ENCODE data around the gene C2orf66.

DNA sequence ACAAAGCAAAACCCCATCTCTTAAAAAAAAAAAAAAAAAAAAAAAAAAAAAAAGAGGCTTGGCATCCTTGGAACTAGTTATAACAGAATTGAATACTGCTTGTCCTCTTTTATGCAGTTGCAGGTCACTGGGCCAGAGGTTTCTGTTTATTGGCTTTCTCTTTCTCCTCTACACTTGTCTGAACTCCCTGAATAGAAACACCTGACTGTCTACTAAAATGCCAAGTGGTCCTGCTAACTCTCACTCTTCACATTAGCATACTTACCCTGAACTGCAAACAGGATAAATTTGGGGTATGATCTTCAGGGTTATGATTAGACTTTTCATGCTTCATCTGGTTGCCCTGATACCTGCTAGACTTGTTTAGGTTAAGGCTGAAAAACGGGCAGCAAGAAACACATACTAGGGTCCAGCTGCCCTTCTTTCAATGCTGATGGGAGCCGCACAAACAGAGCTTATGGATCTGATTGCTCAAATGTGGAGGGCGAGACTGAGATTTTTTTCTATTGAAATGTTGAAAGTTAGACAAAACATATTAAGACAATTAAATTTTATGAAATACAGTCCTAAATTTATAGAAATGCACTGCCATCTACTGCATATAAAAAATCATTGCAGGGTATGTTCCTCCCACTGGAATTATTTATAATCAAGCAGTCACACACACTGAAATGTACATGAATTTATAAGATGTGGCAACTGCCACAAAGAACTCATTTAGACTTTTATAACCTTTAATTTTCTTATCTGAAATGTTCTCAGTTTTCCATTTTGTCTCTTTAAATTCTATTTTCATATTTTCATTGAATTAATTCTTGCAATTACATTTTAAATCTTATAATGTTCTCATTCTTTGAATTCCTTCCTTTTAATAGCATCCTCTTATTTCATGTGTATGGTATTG lies 50.4 kb downstream of the C2orf66 start:
- TF ChIP-seq EZH2 (IDR thresholded peaks at IDR 0.05) (no peak), POLR2A (IDR thresholded peaks at IDR 0.05; ENCODE audit: borderline replicate concordance, extremely low read depth, insufficient read depth, insufficient read length) (no peak), SP1 (IDR thresholded peaks at IDR 0.05; ENCODE audit: low read depth) (no peak), SRF (IDR thresholded peaks at IDR 0.05; ENCODE audit: low read depth) (no peak), CEBPB (IDR thresholded peaks at IDR 0.05; ENCODE audit: low read depth) (no peak), YY1 (IDR thresholded peaks at IDR 0.05; ENCODE audit: extremely low read depth, insufficient replicate concordance, low read depth, low read length) (no peak), SIN3A (IDR thresholded peaks at IDR 0.05; ENCODE audit: low read depth) (no peak), TCF7L2 (IDR thresholded peaks at IDR 0.05; ENCODE audit: borderline replicate concordance, extremely low read depth, insufficient read depth, insufficient read length) (no peak), POLR2AphosphoS5 (IDR thresholded peaks at IDR 0.05; ENCODE audit: low read depth, low read length) (no peak), EGR1 (IDR thresholded peaks at IDR 0.05; ENCODE audit: low read depth) (no peak)
- TF ChIP-seq, protein P1, sequence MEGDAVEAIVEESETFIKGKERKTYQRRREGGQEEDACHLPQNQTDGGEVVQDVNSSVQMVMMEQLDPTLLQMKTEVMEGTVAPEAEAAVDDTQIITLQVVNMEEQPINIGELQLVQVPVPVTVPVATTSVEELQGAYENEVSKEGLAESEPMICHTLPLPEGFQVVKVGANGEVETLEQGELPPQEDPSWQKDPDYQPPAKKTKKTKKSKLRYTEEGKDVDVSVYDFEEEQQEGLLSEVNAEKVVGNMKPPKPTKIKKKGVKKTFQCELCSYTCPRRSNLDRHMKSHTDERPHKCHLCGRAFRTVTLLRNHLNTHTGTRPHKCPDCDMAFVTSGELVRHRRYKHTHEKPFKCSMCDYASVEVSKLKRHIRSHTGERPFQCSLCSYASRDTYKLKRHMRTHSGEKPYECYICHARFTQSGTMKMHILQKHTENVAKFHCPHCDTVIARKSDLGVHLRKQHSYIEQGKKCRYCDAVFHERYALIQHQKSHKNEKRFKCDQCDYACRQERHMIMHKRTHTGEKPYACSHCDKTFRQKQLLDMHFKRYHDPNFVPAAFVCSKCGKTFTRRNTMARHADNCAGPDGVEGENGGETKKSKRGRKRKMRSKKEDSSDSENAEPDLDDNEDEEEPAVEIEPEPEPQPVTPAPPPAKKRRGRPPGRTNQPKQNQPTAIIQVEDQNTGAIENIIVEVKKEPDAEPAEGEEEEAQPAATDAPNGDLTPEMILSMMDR (IDR thresholded peaks at IDR 0.05 in 2 of 3, conservative IDR thresholded peaks at IDR 0.05 in 1 of 3; ENCODE audit: borderline replicate concordance in 1 of 3, insufficient read depth in 1 of 3, low read depth in 2 of 3, low read length in 2 of 3), result peak in 2 of 3 experiments; percentile 38 to 52; a peak in 3 of 6 replicates
- TF ChIP-seq, protein P2, sequence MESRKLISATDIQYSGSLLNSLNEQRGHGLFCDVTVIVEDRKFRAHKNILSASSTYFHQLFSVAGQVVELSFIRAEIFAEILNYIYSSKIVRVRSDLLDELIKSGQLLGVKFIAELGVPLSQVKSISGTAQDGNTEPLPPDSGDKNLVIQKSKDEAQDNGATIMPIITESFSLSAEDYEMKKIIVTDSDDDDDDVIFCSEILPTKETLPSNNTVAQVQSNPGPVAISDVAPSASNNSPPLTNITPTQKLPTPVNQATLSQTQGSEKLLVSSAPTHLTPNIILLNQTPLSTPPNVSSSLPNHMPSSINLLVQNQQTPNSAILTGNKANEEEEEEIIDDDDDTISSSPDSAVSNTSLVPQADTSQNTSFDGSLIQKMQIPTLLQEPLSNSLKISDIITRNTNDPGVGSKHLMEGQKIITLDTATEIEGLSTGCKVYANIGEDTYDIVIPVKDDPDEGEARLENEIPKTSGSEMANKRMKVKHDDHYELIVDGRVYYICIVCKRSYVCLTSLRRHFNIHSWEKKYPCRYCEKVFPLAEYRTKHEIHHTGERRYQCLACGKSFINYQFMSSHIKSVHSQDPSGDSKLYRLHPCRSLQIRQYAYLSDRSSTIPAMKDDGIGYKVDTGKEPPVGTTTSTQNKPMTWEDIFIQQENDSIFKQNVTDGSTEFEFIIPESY (IDR thresholded peaks at IDR 0.05; ENCODE audit: extremely low read depth, insufficient replicate concordance, low read length), result no peak
- TF ChIP-seq, protein P3, sequence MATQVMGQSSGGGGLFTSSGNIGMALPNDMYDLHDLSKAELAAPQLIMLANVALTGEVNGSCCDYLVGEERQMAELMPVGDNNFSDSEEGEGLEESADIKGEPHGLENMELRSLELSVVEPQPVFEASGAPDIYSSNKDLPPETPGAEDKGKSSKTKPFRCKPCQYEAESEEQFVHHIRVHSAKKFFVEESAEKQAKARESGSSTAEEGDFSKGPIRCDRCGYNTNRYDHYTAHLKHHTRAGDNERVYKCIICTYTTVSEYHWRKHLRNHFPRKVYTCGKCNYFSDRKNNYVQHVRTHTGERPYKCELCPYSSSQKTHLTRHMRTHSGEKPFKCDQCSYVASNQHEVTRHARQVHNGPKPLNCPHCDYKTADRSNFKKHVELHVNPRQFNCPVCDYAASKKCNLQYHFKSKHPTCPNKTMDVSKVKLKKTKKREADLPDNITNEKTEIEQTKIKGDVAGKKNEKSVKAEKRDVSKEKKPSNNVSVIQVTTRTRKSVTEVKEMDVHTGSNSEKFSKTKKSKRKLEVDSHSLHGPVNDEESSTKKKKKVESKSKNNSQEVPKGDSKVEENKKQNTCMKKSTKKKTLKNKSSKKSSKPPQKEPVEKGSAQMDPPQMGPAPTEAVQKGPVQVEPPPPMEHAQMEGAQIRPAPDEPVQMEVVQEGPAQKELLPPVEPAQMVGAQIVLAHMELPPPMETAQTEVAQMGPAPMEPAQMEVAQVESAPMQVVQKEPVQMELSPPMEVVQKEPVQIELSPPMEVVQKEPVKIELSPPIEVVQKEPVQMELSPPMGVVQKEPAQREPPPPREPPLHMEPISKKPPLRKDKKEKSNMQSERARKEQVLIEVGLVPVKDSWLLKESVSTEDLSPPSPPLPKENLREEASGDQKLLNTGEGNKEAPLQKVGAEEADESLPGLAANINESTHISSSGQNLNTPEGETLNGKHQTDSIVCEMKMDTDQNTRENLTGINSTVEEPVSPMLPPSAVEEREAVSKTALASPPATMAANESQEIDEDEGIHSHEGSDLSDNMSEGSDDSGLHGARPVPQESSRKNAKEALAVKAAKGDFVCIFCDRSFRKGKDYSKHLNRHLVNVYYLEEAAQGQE (IDR thresholded peaks at IDR 0.05; ENCODE audit: low read depth), result no peak
- TF ChIP-seq, protein P4, sequence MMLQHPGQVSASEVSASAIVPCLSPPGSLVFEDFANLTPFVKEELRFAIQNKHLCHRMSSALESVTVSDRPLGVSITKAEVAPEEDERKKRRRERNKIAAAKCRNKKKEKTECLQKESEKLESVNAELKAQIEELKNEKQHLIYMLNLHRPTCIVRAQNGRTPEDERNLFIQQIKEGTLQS (IDR thresholded peaks at IDR 0.05), result no peak

All from HCT116 (cell line).